Right renal pelvis (tissue), 4 donors: ENCODE measurements around the gene ZNF628. TPM values are rescaled to one million over a fixed set of nuclear protein-coding genes. Genes with fewer than 3 reads are reported as not detected.
A peak's percentile ranks its signal among the peaks of the same experiment; 100 is the strongest.
"Not testable (repeated sequence)": the region's sequence is repeated elsewhere in the genome, so short reads cannot be mapped to it uniquely, and the experiment has no call there.

ENCODE experiments used
- DNase-seq, 4 donors: peaks; one replicate each; pipeline ENCODE4 v3.0.0-alpha.2; 2013; ENCODE audit warnings: low read depth in 4 of 4, low spot score in 3 of 4, missing footprints in 1 of 4
- polyA plus RNA-seq, 4 donors: library from polyadenylated mRNA; unstranded; fragments of 120-200 nt; gene quantifications; one replicate each; pipeline ENCODE4 v1.2.1, GENCODE V29; 2013; ENCODE audit not compliant: insufficient read length in 4 of 4

The ZNF628 gene
- polyA plus RNA-seq, 4 donors: 3.2 to 5.4 (median 3.6) TPM

DNA sequence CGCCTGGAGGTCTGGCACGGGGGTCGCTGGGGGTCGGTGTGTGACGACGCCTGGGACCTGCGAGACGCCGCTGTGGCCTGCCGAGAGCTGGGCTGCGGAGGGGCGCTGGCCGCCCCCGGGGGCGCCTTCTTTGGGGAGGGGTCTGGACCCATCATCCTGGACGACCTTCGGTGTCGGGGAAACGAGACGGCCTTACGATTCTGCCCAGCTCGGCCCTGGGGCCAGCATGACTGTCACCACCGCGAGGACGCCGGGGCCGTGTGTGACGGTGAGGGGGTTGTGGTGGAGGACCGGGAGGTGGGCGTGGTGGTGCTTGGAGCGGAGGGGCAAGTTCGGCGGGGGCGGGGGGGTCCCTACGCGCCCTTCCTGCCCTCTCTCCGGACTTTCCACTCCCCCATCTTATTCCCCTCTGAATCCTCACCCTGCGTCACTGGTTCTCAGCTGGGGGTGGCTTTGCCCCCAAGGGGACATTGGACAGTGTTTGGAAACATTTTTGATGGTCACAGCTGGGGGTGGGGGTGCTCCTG is 17.3 kb downstream of the ZNF628 start:
- DNase-seq: no peak

DNA sequence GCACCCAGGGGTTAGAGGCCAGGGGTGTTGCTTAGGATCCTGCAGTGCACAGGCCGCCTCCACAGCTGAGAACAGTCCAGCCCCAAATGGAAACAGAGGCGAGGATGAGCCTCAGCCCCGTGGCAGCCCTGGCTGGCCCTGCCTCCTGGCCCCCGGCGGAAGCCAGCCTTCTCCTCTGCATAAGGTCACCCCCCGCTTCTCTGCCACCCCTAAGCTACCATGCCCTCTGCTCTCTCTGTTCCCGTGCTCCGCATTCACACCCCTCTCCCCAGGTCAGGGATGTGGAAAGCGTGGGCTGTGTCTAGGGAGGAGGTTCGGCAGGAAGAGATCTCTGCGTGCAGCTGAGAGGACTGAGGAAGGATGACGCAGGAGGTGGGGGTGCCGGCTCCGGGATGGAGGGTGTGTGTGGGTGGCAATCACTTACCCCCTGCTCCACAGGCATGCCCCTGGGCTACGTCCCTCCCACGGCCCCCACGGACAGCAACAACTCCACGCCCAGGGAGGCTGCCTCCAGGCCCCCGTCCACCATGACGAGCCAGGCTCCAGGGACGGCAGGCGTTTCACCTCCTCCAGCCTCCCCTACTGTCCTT is 17.9 kb downstream of the ZNF628 start:
- DNase-seq: no peak

DNA sequence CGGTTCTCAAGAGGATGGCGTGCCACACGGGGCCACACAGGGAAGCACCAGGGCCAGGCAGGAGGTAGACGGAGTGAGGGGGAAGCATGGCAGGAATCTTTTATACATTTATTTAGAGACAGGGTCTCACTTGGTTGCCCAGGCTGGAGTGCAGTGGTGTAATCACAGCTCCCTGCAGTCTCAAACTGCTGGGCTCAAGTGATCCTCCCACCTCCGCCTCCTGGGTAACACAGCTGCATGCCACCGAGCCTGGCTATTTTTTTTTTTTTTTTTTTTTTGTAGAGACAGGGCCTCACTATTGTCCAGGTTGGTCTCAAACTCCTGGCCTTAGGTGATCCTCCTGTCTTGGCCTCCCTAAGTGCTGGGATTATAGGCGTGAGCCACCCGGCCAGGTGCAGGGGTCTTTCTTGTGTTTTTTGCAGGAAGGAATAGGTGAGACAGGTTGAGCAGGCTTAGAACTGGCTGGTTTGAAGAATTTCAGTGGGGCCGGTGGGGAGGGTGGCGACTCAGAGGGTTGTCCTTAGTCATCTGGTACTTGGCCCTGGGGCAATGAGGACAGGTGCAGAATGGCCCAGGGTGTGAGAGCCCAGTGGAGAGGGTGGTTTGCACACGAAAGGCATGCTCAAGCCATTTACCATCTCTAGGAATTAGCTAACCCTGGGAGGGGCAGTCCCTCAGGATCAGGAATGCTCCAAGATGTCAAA is 19.4 kb downstream of the ZNF628 start:
- DNase-seq: no peak

DNA sequence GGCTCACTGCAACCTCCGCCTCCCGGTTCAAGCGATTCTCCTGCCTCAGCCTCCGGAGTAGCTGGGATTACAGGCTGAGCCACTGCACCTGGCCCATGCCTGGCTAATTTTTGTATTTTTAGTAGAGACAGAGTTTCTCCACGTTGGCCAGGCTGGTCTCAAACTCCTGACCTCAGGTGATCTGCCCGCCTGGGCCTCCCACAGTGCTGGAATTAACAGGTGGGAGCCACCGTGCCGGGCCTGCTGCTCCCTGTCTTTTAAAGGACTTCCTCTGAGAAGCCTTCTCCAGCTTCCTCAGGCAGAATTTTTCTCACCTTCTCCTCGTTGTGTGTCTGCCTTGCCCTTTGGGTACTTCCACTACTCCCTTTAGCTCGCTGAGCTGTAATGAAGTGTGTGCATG is 20.4 kb downstream of the ZNF628 start:
- DNase-seq: not testable (repeated sequence)

DNA sequence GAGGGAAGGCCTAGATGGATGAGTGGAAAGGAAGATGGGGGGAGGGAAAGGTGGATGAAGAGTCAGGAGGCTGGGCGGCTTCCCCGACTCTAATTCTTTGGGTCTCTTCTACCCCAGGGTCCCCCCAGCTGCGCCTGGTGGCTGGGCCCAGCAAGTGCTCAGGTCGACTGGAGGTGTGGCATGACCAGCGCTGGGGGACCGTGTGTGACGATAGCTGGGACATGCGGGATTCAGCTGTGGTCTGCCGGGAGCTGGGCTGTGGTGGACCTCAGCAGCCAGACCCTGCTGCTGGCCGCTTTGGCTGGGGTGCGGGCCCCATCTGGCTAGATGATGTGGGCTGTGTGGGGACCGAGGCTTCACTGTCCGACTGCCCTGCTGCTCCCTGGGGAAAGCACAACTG is 21.3 kb downstream of the ZNF628 start:
- DNase-seq: no peak

DNA sequence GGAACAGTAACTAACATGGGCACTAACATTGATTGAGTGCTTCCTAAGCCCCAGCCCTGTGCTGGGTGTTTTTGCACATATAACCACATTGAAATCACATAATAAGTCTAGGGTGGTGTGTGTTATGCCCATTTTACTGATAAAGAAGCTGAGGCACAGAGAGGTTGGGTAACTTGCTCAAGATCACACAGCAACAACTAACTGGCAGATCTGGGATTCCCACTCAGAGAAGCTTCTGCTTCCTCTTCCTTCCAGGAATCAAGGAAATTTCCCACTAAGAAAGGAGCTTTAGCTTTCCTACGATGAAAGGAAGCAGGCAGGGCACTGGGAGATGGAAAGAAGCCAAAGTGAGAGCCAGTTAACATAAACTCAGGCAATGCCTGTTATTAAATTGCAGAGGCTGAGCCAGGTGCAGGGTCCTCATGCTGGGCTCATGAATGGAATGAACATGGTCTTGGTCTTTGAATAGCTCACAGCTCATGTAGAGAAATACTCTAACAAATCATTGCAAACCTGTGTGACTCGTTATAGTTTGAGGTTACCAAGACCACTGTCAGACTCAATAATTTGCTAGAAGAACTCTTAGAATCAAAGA is 21.9 kb downstream of the ZNF628 start:
- no peak for DNase-seq

DNA sequence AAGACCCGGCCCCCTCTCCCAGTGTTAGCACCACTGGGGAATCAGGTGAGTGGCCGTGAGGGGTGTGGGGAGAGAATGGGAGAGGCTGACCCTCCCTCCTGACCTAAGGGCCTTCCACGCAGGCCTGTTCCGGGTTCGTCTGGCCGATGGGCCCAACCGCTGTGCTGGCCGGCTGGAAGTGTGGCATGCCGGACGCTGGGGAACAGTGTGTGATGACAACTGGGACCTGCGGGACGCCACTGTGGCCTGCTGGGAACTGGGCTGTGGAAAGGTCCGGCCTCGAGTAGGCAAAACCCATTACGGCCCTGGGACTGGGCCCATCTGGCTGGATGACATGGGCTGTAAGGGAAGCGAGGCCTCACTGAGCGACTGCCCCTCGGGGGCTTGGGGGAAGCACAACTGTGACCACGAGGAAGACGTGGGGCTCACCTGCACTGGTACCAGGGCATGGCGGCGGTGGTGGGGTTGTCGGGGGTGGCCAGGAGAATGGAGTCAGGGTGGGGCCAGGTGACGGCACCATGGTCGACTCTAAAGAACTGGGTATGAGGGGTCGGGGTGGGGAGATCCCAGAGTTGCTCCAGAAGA is 24.0 kb downstream of the ZNF628 start:
- no peak for DNase-seq

DNA sequence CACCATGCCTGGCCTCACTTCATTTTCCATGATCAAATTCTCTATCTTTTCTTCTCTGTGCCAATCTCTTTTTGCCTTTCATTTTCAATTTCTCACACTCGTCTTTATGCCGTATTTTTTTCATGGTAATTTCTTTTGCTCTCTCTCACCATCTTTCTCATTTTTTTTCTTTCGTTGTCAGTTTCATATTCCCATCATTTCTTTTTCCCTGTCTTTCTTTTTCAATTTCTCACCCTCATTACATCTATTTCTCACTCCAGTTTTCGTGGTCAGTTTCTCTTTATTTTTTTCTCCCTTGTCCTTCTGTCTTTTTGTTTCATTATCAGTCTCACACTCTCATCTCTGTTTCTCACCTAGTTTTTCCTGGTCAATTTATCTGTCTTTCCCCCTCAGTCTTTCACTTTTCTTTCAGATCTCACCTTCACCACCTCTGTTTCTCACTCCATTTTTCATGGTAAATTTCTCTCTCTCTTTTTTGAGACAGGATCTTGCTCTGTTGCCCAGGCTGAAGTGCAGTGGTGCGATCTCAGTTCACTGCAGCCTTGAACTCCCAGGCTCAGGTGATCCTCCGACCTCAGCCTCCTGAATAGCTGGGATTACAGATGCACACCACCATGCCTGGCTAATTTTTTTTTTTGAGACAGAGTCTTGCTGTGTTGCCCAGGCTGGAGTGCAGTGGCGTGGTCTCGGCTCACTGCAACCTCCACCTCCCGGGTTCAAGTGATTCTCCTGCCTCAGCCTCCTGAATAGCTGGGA is 26.0 kb downstream of the ZNF628 start:
- DNase-seq: no peak

DNA sequence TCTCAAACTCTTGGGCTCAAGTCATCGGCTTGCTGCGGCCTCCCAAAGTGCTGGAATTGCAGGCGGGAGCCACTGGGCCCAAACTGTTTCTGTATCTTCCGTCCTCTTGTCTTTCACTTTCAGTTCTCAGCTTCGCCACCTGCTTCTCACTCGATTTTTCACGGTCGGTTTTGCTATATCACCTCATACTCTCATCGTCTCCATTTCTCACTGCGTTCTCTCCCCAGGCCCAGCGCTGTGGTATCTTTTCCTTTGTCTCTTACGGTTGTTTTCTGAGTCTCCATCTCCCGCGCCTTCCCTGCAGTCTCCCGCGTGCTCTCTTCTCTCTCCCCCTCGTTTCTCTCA is 26.7 kb downstream of the ZNF628 start:
- no peak for DNase-seq

DNA sequence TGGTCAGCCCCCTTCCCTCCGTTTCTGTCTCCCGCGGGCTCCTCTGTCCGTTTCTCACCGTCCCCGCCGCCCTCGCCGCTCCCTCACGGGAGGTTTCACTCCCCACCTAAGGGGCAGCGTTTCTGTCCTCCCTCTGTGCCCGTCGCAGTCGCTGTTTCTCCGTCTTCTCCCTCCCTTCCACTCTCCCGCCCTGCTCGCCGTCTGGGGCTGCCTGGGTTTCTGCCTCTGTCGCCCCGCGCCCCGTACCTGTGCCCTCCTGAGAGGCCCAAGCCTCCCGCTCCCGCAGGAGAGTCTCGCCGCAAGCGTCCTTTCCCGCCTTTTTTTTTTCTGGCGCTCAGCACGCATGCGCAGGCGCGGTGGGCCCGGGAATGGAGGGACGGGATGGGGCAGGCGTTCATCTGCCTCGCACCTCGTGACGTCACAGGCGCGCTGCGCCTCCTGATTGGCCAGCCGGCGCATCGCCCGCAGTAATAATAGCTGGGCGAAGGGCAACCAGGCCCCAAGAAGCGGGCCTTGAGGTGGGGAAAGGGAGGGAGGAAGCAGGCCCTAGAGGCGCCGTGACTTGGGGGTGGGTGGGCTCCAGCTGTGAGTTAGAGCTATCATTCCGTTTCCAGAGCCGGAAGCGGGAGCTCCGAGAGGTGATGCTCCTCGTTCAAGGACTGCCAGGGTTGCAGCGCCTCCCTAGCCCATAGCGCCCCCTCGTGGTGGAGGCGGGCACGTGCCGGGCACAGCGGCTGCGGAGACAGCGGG is 27.3 kb downstream of the ZNF628 start:
- peak; percentile 83 to 91 (median 85) for DNase-seq

DNA sequence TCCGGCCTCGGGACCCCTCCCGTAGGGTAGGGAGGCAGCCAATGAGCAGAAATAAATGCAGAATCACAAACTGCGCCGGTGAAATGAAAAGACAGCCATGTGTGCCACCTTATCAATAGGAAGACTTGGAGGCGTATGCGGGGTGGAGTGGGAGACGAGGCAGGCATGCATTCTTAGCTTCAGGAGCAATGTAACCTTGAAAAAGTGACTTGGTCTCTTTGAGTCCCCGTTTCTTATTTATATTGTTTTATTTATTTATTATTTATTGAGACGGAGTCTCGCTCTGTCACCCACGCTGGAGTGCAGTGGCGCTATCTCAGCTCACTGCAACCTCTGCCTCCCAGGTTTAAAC is 27.8 kb downstream of the ZNF628 start:
- no peak for DNase-seq

DNA sequence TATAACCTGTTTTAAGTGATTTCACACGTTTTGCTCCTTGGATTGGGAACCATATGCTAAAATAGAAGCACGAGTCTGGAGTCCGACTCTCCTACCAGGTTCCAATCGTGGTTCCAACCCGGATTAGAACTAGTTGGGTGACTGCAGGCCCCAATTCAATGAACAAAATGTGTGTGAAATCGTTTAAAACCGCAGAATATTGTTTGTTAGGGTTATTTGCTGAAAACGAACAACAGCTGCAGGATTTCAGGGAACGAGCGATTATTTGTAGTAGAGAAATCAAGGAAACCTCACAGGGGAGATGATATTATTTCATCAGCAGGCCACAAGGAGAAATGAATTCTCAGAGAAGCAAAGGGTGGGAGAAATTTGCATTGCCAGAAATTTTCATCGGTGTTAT is 28.6 kb downstream of the ZNF628 start:
- no peak for DNase-seq

DNA sequence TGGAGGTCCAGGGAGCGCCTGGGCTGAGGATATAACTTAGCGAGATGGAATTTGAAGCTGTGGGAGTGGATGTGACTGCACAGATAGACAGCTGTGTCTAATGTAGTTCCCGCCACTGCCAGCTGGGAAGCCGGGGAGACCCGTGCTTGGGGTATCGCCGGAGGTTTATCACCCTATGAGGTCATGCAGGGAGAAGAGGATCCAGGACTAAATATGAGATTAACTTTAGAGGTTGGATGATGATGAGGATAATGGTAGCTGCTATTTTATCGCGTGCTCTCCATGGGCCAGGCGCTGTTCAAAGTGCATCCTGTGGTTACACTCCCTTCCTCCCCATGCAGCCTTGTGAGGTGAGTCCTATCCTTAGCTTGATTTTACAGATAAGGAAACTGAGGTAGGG is 31.7 kb downstream of the ZNF628 start:
- no peak for DNase-seq

DNA sequence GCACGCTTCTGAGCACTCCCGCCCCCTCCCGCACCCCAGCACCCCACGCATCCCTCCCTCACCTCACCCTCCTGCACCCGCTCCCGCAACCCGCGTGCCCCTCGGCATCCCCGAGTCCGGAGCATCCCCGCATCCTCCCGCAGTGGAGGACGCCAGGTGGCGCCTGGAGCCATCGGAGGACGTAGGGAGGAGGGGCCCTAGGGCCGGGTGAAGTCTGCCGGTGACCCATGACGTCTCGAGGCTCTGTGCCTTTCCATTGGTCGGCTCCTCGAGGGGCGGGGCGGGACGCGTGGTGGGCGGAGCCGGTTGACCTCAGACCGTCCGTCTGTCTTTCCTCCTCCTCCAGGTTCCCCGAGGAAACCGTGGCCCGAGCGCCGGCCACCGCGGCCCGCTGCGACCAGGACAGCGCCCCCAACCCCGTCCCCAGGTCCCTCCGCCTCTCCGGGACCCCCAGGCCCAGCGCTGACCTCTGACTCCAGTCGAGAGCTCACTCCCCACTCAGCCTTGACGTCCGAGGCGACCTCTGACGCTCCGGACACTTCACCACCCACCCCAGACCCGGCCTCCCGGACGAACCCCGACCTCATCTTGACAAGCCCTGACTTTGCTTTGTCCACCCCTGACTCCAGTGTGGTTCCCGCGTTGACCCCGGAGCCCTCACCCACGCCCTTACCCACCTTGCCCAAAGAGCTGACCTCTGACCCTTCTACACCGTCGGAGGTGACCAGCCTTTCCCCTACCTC is 40.6 kb downstream of the ZNF628 start:
- DNase-seq: peak; percentile 80 to 88 (median 83)

DNA sequence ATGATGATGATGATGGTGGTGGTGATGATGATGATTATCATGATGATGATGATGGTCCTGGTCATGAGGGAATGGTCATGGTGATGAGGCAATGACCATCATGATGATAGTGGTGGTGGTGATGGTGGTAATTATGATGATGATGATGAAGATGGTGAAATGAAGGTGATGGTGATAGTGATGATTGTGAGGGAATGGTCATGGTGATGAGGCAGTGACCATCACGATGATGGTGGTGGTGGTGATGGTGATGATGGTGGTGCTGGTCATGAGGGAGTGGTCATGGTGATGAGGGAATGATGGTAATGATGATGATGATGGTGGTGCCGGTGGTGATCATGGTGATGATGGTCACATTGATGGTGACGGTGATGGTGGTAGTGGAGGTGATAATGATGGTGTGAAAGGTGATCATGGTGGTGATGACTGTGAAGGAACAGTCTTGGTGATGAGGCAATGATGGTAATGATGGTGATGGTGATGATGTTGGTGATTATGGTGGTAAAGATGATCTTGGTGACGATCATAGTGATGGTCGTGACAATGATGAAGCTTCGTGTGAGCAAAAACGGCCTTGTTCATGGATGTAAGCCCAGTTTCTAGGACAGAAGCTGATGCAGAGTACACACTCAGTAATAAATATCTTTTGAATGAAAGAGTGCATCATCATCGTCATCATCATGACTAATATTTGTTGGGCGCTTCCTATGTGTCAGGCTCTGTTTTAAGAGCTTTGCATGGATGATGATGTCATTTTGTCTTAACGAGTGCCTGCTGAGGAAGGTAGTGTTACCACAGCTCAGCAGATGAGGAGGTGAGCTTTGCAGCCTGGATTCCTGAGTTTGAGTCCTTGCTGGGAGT is 43.3 kb downstream of the ZNF628 start:
- no peak for DNase-seq

DNA sequence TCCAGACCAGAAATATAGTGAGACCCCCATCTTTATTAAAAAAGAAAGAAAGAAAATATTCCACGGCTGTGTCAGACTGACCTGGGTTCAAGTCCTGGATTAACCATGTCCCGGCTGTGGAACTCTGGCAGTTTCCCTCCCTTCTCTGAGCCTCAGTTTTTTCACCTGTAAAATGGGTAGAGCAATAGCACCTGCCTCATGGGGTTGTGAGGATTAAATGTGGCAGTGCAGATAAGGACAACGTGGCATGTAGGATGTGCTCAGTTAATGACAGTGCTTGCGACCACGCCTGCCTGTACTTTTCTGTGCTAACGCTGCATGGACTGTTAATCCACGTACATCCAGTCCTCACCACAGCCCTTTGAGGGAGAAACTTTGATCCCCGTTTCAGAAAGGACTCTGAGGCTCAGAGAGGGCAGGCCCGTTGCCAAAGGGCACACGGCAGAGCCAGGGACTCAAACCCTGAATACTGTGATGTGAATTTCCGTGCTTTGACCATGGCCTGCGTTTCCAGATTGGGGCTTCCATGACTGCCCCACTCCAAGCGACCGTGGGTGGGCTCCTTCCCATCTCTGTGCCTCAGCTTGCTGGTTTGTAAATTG is 44.4 kb downstream of the ZNF628 start:
- no peak for DNase-seq

DNA sequence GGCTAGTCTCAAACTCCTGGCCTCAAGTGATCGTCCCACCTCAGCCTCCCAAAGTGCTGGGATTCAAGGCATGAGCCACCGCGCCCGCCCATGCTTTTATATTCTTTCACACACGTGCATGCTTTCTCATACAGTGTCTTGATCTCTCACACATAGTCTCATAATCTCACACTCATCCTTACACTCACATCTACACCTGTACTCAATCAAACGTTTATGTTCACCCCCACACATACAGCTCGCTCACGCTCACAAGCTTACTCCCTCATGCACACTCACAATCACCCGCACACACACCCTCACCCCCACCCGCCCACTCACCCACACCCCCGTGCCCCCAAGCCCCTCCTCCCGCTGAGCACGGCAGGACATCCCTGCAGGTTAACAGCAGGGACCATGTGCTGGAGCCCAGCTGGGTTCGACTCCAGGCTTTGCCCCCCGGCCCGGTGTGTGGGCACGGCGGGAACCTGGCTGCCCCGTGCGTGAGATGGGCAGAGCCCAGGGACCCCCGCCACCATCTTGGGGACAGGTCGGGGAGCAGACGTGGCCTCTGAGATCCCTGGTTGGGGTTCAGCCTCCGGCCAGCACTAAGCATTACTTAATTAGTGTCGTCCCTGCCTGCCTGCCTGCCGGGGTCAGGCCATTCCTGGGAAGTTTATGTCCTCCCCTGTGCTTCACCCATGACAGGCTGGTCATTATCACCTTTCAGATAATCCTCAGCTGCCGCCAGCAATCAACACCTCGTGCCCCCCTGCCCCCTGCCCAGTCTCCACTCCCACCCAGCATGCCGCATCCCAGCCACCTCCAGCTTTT is 49.1 kb downstream of the ZNF628 start:
- DNase-seq: no peak
